Right ventricle myocardium superior (tissue), 1 donor: ENCODE data around the gene GNG7. TPM values are rescaled to one million over a fixed set of nuclear protein-coding genes. Genes with fewer than 3 reads are reported as not detected.
"Not testable (repeated sequence)": the region's sequence is repeated elsewhere in the genome, so short reads cannot be mapped to it uniquely, and the experiment has no call there.

Experiments
- ATAC-seq: fragments of 200-7000 bp; cut with Tn5 transposase; one replicate; pipeline ENCODE4 v1.9.1; 2020; ENCODE audit warnings: mild to moderate bottlenecking; ENCODE audit not compliant: poor library complexity
- DNase-seq: peaks from one replicate; pipeline ENCODE4 v3.0.0-alpha.2; 2020
- intact Hi-C: fragments of 100-400 bp; cut with DNase I; formaldehyde crosslinking; loops from one replicate; pipeline ENCODE4 v1.11.2; 2022
- total RNA-seq: library from RNA; stranded (reverse); fragmentation: NEBNext Ultra II Directional; extraction: Animal tissue kit (Norgen Biotek cat#: 25700); gene quantifications from one replicate; pipeline ENCODE4 v1.2.1, GENCODE V29; 2021
- donor health status: DM: no; HTN: yes; CAD: no; lungs with severe emphysema.

Gene GNG7
- total RNA-seq, 1 donor from 2014 or later, result 35.2 TPM

DNA sequence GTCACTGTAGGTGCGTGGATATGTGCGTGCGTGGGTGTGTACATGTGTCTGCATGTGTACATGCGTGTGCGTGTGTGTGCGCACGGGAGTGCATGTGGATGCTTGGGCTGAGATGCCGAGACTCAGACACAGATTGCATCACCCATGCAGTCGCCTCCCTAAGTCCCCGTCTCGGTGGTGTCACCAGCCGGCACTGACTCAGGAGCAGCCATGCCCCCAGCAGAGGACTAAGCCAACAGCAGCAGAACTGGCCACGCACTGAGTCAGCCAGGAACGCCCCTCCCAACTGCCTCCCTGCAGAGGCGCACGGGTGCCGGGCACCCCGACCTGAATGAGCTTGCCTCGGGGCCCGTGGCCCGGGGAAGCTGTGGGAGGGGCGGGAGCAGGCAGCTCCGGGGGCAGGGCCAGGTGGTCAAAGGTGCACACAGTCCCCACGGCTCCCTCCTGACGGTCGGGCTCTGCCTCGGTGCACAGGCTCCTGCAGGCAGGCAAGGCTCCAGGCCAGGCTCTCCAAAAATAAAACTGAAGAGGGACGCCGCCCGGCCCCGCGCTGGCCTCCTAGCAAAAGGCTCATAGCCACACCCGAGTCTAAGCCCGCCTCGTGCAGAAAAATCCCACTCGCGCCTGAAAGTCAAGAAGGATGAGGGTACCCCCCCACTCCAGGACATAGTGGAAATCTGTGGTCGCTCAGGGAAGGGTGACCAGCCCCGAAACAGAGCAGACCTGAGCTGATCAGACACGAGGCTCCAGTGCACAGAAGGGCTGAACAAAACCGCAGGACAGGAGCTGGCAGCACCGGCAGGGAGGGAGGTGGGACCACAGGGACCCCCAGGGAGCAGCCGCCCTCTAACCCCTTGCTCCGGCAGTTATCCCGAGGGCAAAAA lies 177.4 kb downstream of the GNG7 start:
- DNase-seq, result peak; percentile 59
- intact Hi-C loops, result no loop called here

DNA sequence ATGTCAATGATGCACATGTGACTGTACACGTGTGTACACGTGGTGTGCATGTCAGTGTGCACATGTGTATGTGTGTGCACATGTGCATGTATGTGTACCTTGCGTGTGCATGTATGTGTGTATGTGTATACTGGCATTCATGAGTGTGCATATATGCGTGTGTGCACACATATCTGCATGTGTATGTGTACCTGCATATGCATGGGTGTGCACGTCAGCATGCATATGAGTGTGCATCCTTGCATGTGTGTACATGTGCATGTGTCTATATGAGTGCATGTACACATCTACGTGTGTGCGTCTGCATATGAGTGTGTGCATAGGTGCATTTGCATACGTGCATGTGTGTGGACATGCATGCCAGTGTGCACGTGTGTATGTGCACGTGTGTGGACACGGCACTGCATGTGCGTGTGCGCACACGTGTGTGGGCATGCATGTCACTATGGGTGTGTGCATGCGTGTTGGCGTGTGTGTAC lies 178.1 kb downstream of the GNG7 start:
- intact Hi-C loops, result no loop called here
- DNase-seq (no peak), ATAC-seq (no peak)

More for the DNA sequence above, 177.4 kb downstream of the GNG7 start:
- peak; percentile 82 for ATAC-seq

DNA sequence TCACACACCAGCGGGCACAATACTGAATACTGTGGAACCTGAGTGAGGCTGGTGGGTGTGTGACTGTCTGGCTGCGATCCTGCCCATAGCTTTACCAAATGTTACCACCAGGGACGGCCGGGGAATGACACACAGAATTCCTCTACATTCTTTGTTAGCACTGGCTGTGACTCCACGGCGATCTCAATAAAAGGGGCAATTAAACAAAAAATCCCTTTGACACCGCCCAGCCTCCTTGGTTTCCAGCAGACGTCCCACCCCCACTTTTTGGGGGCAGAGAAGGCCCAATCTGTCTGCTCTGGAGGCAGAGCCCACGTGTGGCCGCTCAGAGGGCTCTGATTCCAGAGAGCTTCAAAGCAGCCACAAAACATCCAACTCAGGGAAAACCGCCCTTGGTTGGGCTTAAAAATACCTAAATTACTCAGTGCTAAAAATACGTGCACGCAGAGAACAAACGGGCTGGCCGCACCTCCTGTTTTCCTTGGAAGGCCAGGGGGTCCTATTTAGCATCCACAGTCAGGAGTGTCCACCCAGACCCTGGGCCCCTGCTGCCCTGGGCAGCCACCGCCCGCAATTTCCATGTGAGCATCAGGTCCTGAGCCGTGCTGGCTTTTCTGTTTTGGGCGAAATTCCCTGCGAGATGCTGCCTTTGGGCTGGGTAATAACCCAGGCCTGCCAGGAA lies 178.7 kb downstream of the GNG7 start:
- ATAC-seq, result no peak
- intact Hi-C loops, result no loop called here

GRCh38 chr19:2519482-2519881 lies 183.0 kb downstream of the GNG7 start:
- DNase-seq, result no peak
- ATAC-seq, result no peak
- intact Hi-C loops, result no loop called here

More for the DNA sequence above, 178.7 kb downstream of the GNG7 start:
- no peak for DNase-seq

- DNase-seq, intact Hi-C loops: not testable (repeated sequence)
Measured at GRCh38 chr19:2518856-2519255, 183.6 kb downstream of the GNG7 start.

DNA sequence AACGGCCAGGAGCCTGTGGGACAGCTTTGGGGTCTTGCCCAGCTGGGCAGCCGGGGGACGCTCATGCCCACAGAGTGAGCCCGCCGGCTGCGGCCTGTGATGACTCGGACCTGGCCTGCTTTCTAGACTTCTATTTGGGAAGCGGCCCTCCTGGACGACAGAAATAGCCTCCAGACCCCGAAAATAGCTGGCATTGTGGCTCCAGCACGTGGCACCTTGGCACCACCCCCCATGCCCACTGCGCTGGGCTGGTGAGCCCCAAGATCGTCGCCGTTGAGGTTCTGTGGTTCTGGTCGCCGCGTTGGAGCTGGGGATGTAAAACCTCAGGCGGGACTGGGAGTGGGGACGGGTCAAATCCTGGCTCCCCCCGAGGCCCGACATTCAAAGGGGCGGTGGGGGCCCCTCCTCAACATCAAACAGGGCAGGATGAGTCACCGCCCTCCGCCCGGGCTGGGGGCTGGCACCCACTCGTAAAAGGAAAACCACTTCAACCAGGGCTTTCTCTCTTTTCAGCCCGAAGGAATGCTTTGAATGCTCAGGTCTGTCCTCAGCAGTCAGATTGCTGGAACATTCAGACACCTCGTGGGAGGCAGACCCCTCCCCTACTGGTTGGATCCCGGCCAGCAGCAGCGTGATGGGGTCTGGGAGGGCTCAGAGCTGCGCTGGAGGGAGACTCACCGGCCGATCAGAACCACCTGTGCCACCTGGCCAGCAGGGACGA lies 184.5 kb downstream of the GNG7 start:
- DNase-seq (no peak), ATAC-seq (no peak)
- intact Hi-C loops, result no loop called here

More at GRCh38 chr19:2518856-2519255, 183.6 kb downstream of the GNG7 start:
- ATAC-seq, result not testable (repeated sequence)

DNA sequence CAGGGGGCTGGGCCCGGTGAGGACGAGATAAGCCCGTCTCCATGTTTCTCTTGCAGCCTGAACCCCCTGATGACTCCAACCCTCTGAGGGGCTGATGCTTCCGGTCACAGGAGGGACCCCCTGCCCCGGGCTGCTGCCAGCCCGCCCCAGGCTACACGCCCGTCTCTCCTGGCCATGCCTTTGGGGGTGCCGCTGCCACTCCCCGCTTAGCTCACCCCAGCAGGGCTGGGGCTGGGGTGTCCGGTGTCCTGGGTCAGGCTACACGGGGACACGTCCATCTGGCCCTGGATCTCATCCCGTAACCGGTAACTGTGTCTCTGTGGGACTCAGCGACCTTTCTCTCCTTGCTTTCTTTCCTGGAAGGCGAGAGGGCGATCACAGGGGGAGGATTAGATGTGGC lies 185.8 kb downstream of the GNG7 start:
- intact Hi-C loops, result no loop called here
- ATAC-seq (no peak), DNase-seq (no peak)

DNA sequence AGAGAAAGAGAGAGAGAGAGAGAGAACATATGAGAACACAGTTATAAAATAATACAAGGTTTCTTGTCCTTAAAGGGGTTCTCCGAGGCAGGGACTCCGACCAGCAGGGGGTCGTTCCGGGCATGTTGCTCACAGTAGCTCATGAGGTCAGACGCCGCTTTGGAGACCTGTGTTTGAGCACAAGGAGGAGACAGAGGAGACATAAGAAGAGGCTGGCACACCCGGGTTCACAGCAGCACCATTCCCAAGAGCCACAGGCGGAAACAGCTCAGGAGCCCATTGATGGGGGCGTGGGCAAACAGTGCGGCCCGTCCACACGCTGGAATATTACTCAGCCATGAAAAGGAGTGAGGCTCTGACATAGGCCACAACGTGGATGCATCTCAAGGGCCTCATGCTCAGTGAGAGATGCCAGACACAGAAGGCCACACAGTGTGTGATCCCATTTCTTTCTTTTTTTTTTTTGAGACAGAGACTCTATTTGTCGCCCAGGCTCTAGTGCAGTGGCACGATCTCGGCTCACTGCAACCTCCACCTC lies 187.4 kb downstream of the GNG7 start:
- intact Hi-C loops, result no loop called here
- no peak for ATAC-seq
- DNase-seq, result no peak

DNA sequence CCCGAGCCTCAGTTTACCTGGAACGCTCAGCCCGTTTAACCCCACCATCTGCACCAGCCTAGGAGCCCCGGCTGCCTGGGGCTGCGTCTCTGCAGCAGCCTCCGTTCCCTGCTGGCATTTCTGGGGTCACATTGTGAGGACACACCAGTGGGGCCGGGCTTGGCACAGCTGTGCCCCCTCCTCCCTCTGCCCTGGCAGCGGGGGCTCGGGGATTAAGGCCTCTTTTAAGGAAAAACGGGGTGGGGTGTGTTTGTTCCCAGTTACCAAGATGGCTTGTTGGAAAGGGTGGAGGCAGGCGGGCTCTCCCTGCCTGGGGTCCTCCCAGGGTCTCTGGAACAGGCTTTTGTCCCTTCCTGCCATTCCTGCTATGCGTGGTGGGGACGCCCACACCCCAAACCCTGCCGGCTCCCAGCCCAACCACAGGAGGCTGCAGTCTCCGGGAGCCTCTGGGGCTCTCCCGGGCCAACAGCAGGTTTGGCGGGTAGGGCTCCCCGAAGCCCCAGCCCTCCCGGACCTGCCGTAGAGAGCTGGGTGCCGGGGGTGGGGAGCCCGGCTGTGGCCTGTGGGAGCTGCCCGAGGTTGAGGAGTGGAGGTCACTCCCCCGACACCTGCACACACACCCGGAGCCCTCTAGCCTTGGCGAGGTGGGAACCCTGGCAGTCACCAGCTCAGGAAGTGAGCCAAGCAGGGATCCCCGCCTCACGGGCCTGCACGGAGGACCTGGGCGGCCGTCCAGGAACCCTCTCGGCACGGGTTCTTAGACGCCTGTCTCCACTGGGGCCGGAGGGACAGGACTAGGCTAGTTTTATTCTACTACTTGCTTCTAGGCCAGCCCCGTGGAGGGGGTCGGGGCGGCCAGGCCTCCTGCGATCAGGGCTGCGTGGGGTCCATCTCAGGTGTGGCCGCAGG lies 189.7 kb downstream of the GNG7 start:
- DNase-seq, result no peak
- intact Hi-C loops, result no loop called here
- peak; percentile 33 for ATAC-seq

GRCh38 chr19:2511991-2512390 lies 190.5 kb downstream of the GNG7 start:
- DNase-seq (no peak), ATAC-seq (no peak)
- intact Hi-C loops, result no loop called here

GRCh38 chr19:2511570-2511969 lies 190.9 kb downstream of the GNG7 start:
- DNase-seq (no peak), ATAC-seq (peak; percentile 18)
- intact Hi-C loops, result no loop called here

GRCh38 chr19:2509096-2509495 lies 193.4 kb downstream of the GNG7 start:
- intact Hi-C loops, result no loop called here
- DNase-seq (no peak), ATAC-seq (no peak)

- no peak for DNase-seq
- intact Hi-C loops, result no loop called here
- no peak for ATAC-seq
Measured at GRCh38 chr19:2507109-2507508, 195.4 kb downstream of the GNG7 start.

GRCh38 chr19:2506656-2507055 lies 195.8 kb downstream of the GNG7 start:
- intact Hi-C loops, DNase-seq, ATAC-seq: not testable (repeated sequence)

DNA sequence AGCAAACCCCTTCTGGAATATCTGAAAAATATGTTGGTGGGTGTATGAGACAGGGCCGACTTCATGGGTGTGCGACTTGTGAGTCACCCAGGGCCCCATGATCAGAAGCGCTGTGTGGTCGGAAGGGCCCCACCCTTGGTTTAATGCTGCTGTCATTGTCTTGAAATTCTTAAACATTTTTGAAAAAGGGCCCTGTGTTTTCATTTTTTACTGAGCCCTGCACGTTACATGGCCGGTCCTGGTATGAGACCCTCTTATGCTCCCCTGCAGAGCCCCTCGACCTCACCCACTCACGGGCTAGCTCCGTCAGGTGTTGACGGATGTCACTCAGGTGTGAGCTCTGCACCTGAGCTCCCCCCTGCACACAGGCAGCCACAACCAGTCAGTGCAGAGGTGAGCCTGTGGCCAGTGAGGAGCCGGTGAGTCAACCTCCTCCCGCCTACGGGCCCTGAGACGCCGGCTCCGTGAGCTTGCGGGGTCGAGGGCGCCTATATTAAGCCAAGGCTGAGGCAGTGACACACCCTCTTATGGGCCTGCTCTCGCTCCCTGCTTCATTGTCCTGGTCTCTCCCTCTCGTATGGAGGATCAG lies 198.9 kb downstream of the GNG7 start:
- intact Hi-C loops, result no loop called here
- DNase-seq (no peak), ATAC-seq (no peak)

GRCh38 chr19:2500841-2501261 lies 201.6 kb downstream of the GNG7 start:
- intact Hi-C loops, result no loop called here
- no peak for ATAC-seq

DNA sequence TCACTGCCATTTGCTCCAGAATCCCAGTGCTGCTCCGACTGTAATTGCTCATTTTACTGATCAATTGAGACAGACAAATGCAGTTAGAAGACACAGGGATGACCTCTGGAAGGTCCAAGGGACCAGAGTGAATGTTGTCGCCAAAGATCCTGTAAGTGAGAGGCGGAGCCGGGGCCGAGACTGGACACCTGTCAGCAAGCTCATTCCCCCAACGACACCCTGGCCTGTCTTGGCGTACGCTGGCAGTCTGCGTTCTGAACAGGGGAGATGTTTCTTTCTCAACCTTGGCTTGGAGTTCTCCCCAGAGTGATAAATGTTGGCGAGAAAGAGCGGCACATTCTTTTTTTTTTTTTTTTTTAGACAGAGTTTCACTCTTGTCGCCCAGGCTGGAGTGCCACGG lies 202.3 kb downstream of the GNG7 start:
- ATAC-seq (no peak), DNase-seq (no peak)
- intact Hi-C loops, result no loop called here

More at GRCh38 chr19:2500841-2501261, 201.6 kb downstream of the GNG7 start:
- no peak for DNase-seq

DNA sequence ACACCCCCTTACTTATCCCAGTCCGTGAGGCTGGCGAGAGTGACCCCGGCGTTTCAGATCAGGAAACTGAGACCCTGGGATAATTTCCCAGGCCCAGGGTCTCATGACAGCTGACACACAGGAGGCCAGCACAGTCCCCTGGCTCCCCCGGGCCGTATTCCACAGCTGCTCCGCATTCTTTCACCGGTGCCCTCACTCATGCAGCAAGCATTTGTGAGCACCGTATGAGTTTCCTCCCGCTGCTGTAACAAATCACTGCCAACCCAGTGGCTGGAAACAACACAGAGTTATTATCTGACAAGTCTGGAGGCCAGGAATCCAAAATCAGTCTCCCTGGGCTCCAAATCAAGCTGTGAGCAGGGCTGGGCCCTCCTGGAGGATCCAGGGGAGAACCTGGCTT lies 205.3 kb downstream of the GNG7 start:
- intact Hi-C loops, result no loop called here
- ATAC-seq, result no peak
- DNase-seq, result no peak
